GM18505 (cell line): ENCODE measurements around the gene KBTBD4.

Source experiments
- ATAC-seq: cut with Tn5 transposase; IDR thresholded peaks from one replicate; pipeline ENCODE4 v1.9.1; 2021; ENCODE audit not compliant: unreplicated experiment
- POLR2A ChIP-seq: IDR thresholded peaks from 4 replicates; pipeline ENCODE4 v1.6.1; 2011; ENCODE audit warnings: borderline replicate concordance; ENCODE audit not compliant: insufficient read depth, insufficient read length; ENCODE audit errors: extremely low read depth

KBTBD4 gene

GRCh38 chr11:47599902-47600301 lies 21.1 kb upstream of the KBTBD4 start:
- TF ChIP-seq POLR2A = no peak
- ATAC-seq = no peak

GRCh38 chr11:47595967-47596366 lies 17.2 kb upstream of the KBTBD4 start:
- no peak for ATAC-seq
- no peak for TF ChIP-seq POLR2A

- no peak for TF ChIP-seq POLR2A
- no peak for ATAC-seq
Measured at GRCh38 chr11:47595029-47595428, 16.3 kb upstream of the KBTBD4 start.

GRCh38 chr11:47593934-47594855 lies 15.4 kb upstream of the KBTBD4 start, which contains the start of gene C1QTNF4:
C1QTNF4 (minus strand) TSS chr11:47594411; CDS start chr11:47590810, 3,601 bp downstream.
- no peak for ATAC-seq
- no peak for TF ChIP-seq POLR2A

GRCh38 chr11:47593492-47593933 lies 14.7 kb upstream of the KBTBD4 start:
- ATAC-seq = no peak
- no peak for TF ChIP-seq POLR2A

- TF ChIP-seq POLR2A = no peak
- ATAC-seq = no peak
Measured at GRCh38 chr11:47592970-47593369, 14.2 kb upstream of the KBTBD4 start.

- no peak for TF ChIP-seq POLR2A
- no peak for ATAC-seq
Measured at GRCh38 chr11:47592251-47592650, 13.5 kb upstream of the KBTBD4 start.

GRCh38 chr11:47591764-47592163 lies 13.0 kb upstream of the KBTBD4 start:
- no peak for TF ChIP-seq POLR2A
- no peak for ATAC-seq

- no peak for ATAC-seq
- TF ChIP-seq POLR2A = no peak
Measured at GRCh38 chr11:47589977-47590861, 11.4 kb upstream of the KBTBD4 start.

- no peak for TF ChIP-seq POLR2A
Measured at GRCh38 chr11:47589584-47589976, 10.8 kb upstream of the KBTBD4 start.

GRCh38 chr11:47589118-47589517 lies 10.3 kb upstream of the KBTBD4 start:
- no peak for TF ChIP-seq POLR2A
- no peak for ATAC-seq

More at GRCh38 chr11:47589584-47589976, 10.8 kb upstream of the KBTBD4 start:
- ATAC-seq = no peak

GRCh38 chr11:47587723-47588326 lies 9.1 kb upstream of the KBTBD4 start:
- no peak for TF ChIP-seq POLR2A
- ATAC-seq = no peak
